ENCODE data around the gene FADS3. TPM values are rescaled to one million over a fixed set of nuclear protein-coding genes. Genes with fewer than 3 reads are reported as not detected.

FADS3 gene, protein sequence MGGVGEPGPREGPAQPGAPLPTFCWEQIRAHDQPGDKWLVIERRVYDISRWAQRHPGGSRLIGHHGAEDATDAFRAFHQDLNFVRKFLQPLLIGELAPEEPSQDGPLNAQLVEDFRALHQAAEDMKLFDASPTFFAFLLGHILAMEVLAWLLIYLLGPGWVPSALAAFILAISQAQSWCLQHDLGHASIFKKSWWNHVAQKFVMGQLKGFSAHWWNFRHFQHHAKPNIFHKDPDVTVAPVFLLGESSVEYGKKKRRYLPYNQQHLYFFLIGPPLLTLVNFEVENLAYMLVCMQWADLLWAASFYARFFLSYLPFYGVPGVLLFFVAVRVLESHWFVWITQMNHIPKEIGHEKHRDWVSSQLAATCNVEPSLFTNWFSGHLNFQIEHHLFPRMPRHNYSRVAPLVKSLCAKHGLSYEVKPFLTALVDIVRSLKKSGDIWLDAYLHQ
- 9.1 TPM for polyA plus RNA-seq
- long read RNA-seq, donor 1, partial matches to known transcripts, result 0 of 1 reads
- long read RNA-seq, donor 1, other reads (novel, unspliced or antisense), result 0 of 1 reads
- long read RNA-seq, donor 2, partial matches to known transcripts, result 0 of 1 reads
- long read RNA-seq, donor 2, other reads (novel, unspliced or antisense), result 0 of 1 reads
- long read RNA-seq, donor 3, result 0 reads
- long read RNA-seq, donor 4, result 0 reads
- long read RNA-seq, donor 5, partial matches to known transcripts, result 0 of 3 reads
- long read RNA-seq, donor 5, other reads (novel, unspliced or antisense), result 0 of 3 reads
- long read RNA-seq, donor 6, partial matches to known transcripts, result 0 of 5 reads
- long read RNA-seq, donor 6, other reads (novel, unspliced or antisense), result 0 of 5 reads
- long read RNA-seq, donor 7, partial matches to known transcripts, result 0 of 3 reads
- long read RNA-seq, donor 7, other reads (novel, unspliced or antisense), result 0 of 3 reads
- long read RNA-seq, donor 8, partial matches to known transcripts, result 0 of 3 reads
- long read RNA-seq, donor 8, other reads (novel, unspliced or antisense), result 0 of 3 reads
- long read RNA-seq, donor 9, partial matches to known transcripts, result 0 of 3 reads
- long read RNA-seq, donor 9, other reads (novel, unspliced or antisense), result 0 of 3 reads
- long read RNA-seq, donor 10, partial matches to known transcripts, result 0 of 2 reads
- long read RNA-seq, donor 10, other reads (novel, unspliced or antisense), result 0 of 2 reads
- long read RNA-seq, donor 11, partial matches to known transcripts, result 0 of 2 reads
- long read RNA-seq, donor 11, other reads (novel, unspliced or antisense), result 0 of 2 reads

DNA sequence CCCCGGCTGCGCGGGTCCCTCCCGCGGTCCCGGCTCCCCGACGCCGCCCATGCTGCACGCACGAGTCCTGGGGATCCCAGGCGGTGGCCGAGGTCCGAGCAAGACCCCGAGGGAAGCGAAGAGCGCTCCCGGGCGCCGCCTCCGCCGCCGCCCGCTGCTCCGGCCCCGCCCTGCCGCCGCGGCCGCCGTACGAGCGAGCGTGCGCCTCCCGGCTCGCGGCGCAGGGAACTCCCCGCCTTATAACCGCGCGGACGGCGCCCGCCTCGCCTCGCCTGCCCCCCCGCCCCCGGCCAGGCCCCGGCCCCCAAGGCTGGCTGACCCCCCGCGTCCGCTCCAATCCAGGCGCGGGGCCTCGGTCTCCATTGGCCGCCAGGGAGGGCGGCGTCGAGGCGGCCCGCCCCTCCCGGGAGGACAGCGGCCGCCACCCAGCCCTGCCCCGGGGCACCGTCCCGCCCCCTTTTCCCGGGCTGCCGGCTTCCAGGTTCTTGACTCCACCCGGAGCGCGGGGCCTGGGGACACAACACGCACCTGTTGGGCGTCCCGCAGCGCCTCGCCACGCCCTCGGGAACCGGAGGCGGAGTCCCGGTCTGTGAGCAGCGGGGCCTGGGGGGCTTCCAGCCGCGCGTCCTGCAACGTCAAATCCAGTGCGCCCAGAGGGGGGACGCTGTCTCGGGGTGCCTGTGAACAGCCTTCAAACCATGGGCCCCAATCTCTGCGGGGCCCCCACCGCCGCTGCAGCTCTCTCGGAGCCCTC is at the start of gene FADS3:
TSS of gene FADS3 (minus strand) at position 215 of the 754 bp plus-strand sequence. CDS start at position 51, 164 bp downstream.
- peaks cover 3% of the 10 kb centered on the region for H3K9me3 ChIP-seq (ENCODE audit: control insufficient read depth, low read depth, low read length)
- no peak within 1 kb of the TSS for H3K27ac ChIP-seq (ENCODE audit: low read length)
- peaks cover 2% of the 10 kb centered on the region for H3K36me3 ChIP-seq (ENCODE audit: control insufficient read depth, insufficient read depth, low read length)
- WGBS (ENCODE audit: insufficient coverage, low lambda C conversion rate), result no CpG with 5 or more reads among the region's 96 CpGs
- H3K4me1 ChIP-seq (ENCODE audit: control insufficient read depth, insufficient read depth, low read length), result peaks cover 9% of the 10 kb centered on the region
- peaks cover 3% of the 10 kb centered on the region for H3K27me3 ChIP-seq (ENCODE audit: control insufficient read depth, insufficient read depth, low read length)
- H3K4me3 ChIP-seq (ENCODE audit: low read length), result peak within 1 kb of the TSS; percentile 60
- peak; percentile 74 to 90 for DNase-seq

DNA sequence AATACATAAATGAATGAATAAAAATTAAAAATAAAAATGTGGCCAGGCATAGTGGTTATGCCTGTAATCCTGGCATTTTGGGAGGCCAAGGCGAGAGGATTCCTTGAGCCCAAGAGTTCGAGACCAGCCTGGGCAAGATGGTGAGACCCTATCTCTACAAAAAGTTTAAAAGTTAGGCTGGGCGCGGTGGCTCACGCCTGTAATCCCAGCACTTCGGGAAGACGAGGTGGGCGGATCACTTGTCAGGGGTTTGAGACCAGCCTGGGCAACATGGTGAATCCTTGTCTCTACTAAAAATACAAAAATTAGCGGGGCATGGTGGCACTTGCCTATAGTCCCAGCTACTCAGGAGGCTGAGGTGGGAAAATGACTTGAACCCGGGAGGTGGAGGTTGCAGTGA is 49.1 kb upstream of the FADS3 start:
- Histone ChIP-seq H3K4me1 (ENCODE audit: control insufficient read depth, insufficient read depth, low read length) (no peaks in the 10 kb centered on the region), H3K27me3 (ENCODE audit: control insufficient read depth, insufficient read depth, low read length) (no peaks in the 10 kb centered on the region), H3K27ac (ENCODE audit: low read length) (no peak overlapping the region), H3K9me3 (ENCODE audit: control insufficient read depth, low read depth, low read length) (peaks cover 15% of the 10 kb centered on the region), H3K36me3 (ENCODE audit: control insufficient read depth, insufficient read depth, low read length) (no peaks in the 10 kb centered on the region), H3K4me3 (ENCODE audit: low read length) (no peak overlapping the region)
- no CpG with 5 or more reads among the region's 10 CpGs for WGBS (ENCODE audit: insufficient coverage, low lambda C conversion rate)
- no peak for DNase-seq

DNA sequence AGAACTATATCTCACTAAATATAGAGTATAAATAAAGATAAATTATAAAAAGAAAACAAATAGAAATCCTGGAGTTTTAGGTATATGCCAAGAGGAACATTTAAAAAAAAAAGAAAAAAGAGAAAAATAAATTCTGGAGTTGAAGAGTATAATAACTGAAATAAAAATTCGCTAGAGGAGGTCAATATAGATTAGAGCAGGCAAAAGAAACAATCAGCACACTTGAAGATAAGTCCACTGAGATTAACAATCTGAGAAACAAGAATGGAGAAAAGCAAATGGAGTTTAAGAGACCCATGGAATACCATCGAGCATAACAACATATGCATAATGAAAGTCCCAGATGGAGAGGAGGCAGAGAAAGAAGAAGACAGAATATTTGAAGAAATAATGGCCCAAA is 44.5 kb upstream of the FADS3 start:
- no peak for DNase-seq
- no peak overlapping the region for H3K4me3 ChIP-seq (ENCODE audit: low read length)
- WGBS (ENCODE audit: insufficient coverage, low lambda C conversion rate), result 95% methylated on average over 2 of the region's 2 CpGs

DNA sequence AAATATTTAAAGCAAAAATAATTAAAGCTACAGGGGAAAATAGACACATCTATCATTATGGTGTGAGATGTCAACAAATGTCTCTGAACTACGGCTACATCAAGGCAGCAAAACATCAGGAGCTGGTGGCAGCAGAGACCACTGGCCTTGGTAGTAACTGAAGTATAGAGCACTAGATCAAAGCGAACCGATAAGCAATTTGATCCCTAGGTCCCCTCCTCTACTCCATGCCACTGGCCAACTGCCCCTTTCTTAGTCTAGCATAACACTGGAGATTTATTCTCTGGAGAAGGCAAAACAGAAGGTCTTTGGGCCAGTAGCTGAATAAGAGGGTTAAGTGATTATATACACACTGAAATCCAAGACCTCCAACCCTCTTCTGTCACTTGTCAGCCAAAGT is 39.6 kb upstream of the FADS3 start:
- H3K4me1 ChIP-seq (ENCODE audit: control insufficient read depth, insufficient read depth, low read length), result no peaks in the 10 kb centered on the region
- H3K36me3 ChIP-seq (ENCODE audit: control insufficient read depth, insufficient read depth, low read length), result no peaks in the 10 kb centered on the region
- peaks cover 3% of the 10 kb centered on the region for H3K9me3 ChIP-seq (ENCODE audit: control insufficient read depth, low read depth, low read length)
- DNase-seq, result no peak
- H3K27me3 ChIP-seq (ENCODE audit: control insufficient read depth, insufficient read depth, low read length), result no peaks in the 10 kb centered on the region
- no CpG with 5 or more reads among the region's 3 CpGs for WGBS (ENCODE audit: insufficient coverage, low lambda C conversion rate)
- no peak overlapping the region for H3K4me3 ChIP-seq (ENCODE audit: low read length)
- no peak overlapping the region for H3K27ac ChIP-seq (ENCODE audit: low read length)

More for the DNA sequence above, 44.5 kb upstream of the FADS3 start:
- Histone ChIP-seq H3K36me3 (ENCODE audit: control insufficient read depth, insufficient read depth, low read length) (no peaks in the 10 kb centered on the region), H3K4me1 (ENCODE audit: control insufficient read depth, insufficient read depth, low read length) (no peaks in the 10 kb centered on the region), H3K9me3 (ENCODE audit: control insufficient read depth, low read depth, low read length) (peaks cover 17% of the 10 kb centered on the region), H3K27ac (ENCODE audit: low read length) (no peak overlapping the region), H3K27me3 (ENCODE audit: control insufficient read depth, insufficient read depth, low read length) (no peaks in the 10 kb centered on the region)

DNA sequence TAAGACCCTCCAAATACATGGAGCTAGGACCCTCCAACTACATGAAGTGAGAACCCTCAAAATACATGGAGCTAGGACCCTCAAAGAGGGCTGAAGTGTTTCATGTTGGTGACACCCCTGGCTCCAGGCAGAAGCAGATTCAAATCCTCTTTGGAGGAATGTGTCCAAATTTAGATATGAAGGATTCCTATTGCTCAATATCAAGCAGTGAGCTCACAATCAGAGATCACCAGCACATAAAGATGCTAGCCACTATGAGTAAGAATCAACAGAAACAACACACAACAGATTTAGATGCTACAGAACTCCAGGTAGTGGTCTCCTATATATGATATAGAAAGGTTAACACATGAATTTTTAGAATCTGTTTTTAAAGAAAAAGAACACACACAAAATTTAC is 37.3 kb upstream of the FADS3 start:
- no peak overlapping the region for H3K4me3 ChIP-seq (ENCODE audit: low read length)
- no peaks in the 10 kb centered on the region for H3K36me3 ChIP-seq (ENCODE audit: control insufficient read depth, insufficient read depth, low read length)
- no peak overlapping the region for H3K27ac ChIP-seq (ENCODE audit: low read length)
- no peaks in the 10 kb centered on the region for H3K27me3 ChIP-seq (ENCODE audit: control insufficient read depth, insufficient read depth, low read length)
- DNase-seq, result no peak
- no peaks in the 10 kb centered on the region for H3K9me3 ChIP-seq (ENCODE audit: control insufficient read depth, low read depth, low read length)
- H3K4me1 ChIP-seq (ENCODE audit: control insufficient read depth, insufficient read depth, low read length), result peaks cover 10% of the 10 kb centered on the region

DNA sequence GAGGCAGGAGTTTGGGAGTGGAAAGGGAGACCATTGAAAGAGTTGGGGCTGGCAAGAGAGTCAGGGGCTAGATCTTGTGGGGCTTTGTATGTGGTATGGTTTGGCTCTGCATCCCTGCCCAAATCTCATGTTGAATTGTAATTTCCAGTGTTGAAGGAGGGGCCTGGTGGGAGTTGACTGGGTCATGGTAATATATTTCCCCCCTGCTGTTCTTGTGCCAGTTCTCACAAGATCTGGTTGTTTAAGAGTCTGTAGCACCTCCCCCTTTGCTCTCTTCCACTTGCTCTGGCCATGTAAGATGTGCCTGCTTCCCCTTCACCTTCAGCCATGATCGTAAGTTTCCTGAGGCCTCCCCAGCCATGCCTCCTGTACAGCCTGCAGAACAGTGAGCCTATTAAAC is 36.2 kb upstream of the FADS3 start:
- H3K36me3 ChIP-seq (ENCODE audit: control insufficient read depth, insufficient read depth, low read length), result no peaks in the 10 kb centered on the region
- H3K4me3 ChIP-seq (ENCODE audit: low read length), result no peak overlapping the region
- H3K9me3 ChIP-seq (ENCODE audit: control insufficient read depth, low read depth, low read length), result no peaks in the 10 kb centered on the region
- H3K27me3 ChIP-seq (ENCODE audit: control insufficient read depth, insufficient read depth, low read length), result no peaks in the 10 kb centered on the region
- DNase-seq, result no peak
- no peak overlapping the region for H3K27ac ChIP-seq (ENCODE audit: low read length)
- H3K4me1 ChIP-seq (ENCODE audit: control insufficient read depth, insufficient read depth, low read length), result peaks cover 21% of the 10 kb centered on the region
- no CpG with 5 or more reads among the region's 1 CpG for WGBS (ENCODE audit: insufficient coverage, low lambda C conversion rate)

DNA sequence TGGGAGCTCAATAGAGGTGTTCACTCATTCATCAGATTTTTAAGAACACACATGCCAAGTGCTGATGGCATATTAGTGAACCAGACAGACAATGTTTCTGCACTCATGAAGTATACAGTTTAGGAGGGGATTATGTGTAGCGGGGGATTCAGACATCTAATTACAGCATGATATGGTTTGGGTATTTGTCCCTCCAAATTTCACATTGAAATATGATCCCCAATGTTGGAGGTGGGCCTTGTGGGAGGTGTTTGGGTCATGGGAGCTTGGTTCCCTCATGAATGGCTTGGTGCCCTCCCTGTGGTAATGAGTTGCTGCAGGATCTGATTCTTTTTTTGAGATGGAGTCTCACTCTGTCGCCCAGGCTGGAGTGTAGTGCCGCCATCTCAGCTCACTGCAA is 34.9 kb upstream of the FADS3 start:
- Histone ChIP-seq H3K4me3 (ENCODE audit: low read length) (no peak overlapping the region), H3K27me3 (ENCODE audit: control insufficient read depth, insufficient read depth, low read length) (no peaks in the 10 kb centered on the region), H3K9me3 (ENCODE audit: control insufficient read depth, low read depth, low read length) (no peaks in the 10 kb centered on the region), H3K27ac (ENCODE audit: low read length) (no peak overlapping the region), H3K36me3 (ENCODE audit: control insufficient read depth, insufficient read depth, low read length) (no peaks in the 10 kb centered on the region), H3K4me1 (ENCODE audit: control insufficient read depth, insufficient read depth, low read length) (peaks cover 29% of the 10 kb centered on the region)
- no peak for DNase-seq
- WGBS (ENCODE audit: insufficient coverage, low lambda C conversion rate), result 100% methylated on average over 1 of the region's 3 CpGs

DNA sequence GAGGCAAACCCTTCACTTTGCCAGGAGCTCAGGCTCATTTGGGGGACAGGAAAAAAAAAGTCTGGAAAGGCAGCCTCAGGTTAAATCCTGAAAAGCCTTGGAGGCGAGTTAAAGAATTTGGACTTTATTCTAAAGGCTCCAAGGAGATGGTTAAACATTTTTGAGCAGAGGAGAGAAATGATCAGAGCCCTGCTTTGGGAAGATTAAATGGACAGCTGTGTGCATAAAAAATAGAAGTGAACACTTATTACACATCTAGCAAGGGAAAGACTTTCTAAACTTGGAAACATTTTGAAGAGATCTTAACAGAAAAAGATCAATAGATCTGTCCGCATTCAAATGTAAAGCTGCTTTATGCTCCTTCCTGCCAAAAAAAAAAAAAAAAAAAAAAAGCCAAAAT is 34.4 kb upstream of the FADS3 start:
- WGBS (ENCODE audit: insufficient coverage, low lambda C conversion rate), result 72% methylated on average over 2 of the region's 2 CpGs
- Histone ChIP-seq H3K4me3 (ENCODE audit: low read length) (no peak overlapping the region), H3K27ac (ENCODE audit: low read length) (no peak overlapping the region), H3K4me1 (ENCODE audit: control insufficient read depth, insufficient read depth, low read length) (peaks cover 31% of the 10 kb centered on the region), H3K27me3 (ENCODE audit: control insufficient read depth, insufficient read depth, low read length) (no peaks in the 10 kb centered on the region), H3K9me3 (ENCODE audit: control insufficient read depth, low read depth, low read length) (no peaks in the 10 kb centered on the region), H3K36me3 (ENCODE audit: control insufficient read depth, insufficient read depth, low read length) (no peaks in the 10 kb centered on the region)
- DNase-seq, result no peak

DNA sequence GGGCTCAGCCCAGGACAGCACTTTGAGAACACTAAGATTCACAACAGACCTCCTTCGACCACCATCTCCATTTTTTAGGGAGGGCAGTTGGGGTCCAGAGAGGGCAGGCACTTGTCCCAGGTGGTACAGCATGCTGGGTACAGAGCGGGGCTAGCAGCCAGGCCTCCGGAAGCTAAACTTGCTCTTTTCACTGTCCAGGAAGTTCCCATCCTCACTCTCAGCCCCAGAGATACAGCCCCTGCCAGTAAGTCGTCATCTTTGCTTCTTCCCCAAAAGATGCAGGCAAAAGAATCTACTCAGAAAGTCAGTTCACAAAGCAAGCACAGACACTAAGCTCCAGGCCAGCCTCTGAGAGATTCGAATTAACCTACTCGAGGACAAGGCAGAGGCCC is 32.7 kb upstream of the FADS3 start:
- Histone ChIP-seq H3K27me3 (ENCODE audit: control insufficient read depth, insufficient read depth, low read length) (no peaks in the 10 kb centered on the region), H3K4me3 (ENCODE audit: low read length) (no peak overlapping the region), H3K9me3 (ENCODE audit: control insufficient read depth, low read depth, low read length) (no peaks in the 10 kb centered on the region), H3K27ac (ENCODE audit: low read length) (peak overlapping the region; percentile 97), H3K4me1 (ENCODE audit: control insufficient read depth, insufficient read depth, low read length) (peaks cover 45% of the 10 kb centered on the region), H3K36me3 (ENCODE audit: control insufficient read depth, insufficient read depth, low read length) (no peaks in the 10 kb centered on the region)
- WGBS (ENCODE audit: insufficient coverage, low lambda C conversion rate), result no CpG with 5 or more reads among the region's 6 CpGs
- peak in 1 of 2 donors; percentile 24 for DNase-seq

All from large intestine (tissue), 12 donors.